ENCODE data around the gene CBFA2T2. TPM values are rescaled to one million over a fixed set of nuclear protein-coding genes. Genes with fewer than 3 reads are reported as not detected.
A peak's percentile ranks its signal among the peaks of the same experiment; 100 is the strongest.

Gene CBFA2T2
- total RNA-seq, 1 donor from 2014 or later, result 58.1 TPM

DNA sequence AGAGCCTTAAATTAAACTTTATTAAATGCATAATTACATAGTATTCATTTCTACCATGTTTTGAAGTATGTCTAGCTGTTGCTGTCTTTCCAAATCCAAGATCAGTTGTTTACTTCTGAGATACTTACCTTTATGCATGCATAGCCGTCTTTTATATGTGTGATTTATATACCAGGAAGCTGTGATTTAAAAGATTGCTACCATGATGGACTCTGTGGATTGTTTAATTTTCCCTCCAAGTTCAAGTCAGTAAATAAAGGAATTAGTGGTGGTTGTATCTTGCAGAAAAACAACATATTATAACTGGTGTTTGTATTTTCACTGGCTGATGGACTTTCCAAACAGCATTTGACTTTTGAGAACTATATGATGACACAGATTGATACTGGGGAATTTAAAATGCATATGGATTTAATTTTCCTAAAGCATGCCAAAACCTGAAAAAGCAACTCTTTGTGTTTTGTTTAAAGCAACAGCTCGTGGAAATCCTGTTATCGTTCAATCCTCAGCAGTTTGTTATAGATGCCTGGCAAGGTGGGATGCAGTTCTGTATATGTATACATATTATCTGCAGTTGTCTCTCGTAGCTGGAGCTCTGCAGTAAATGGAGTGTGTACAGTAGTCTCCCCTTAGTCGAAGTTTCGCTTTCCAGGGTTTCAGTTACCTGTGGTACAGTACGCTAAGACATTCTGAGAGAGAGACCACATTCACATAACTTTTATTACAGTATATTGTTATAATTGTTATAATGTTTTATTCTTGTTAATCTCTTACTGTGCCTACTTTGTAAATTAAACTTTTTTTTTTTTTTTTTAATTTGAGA, 77.1 kb downstream of the CBFA2T2 start:
- Mint-ChIP-seq H3K4me3 (ENCODE audit: low read depth) (no peak overlapping the region), H3K27me3 (no peaks in the 10 kb centered on the region), H3K36me3 (ENCODE audit: insufficient read depth) (no peaks in the 10 kb centered on the region), H3K27ac (peak overlapping the region; percentile 4), H3K4me1 (ENCODE audit: low read depth) (peaks cover 40% of the 10 kb centered on the region), H3K9me3 (ENCODE audit: low read depth) (no peaks in the 10 kb centered on the region)
- TF ChIP-seq, protein P1, sequence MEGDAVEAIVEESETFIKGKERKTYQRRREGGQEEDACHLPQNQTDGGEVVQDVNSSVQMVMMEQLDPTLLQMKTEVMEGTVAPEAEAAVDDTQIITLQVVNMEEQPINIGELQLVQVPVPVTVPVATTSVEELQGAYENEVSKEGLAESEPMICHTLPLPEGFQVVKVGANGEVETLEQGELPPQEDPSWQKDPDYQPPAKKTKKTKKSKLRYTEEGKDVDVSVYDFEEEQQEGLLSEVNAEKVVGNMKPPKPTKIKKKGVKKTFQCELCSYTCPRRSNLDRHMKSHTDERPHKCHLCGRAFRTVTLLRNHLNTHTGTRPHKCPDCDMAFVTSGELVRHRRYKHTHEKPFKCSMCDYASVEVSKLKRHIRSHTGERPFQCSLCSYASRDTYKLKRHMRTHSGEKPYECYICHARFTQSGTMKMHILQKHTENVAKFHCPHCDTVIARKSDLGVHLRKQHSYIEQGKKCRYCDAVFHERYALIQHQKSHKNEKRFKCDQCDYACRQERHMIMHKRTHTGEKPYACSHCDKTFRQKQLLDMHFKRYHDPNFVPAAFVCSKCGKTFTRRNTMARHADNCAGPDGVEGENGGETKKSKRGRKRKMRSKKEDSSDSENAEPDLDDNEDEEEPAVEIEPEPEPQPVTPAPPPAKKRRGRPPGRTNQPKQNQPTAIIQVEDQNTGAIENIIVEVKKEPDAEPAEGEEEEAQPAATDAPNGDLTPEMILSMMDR (IDR thresholded peaks at IDR 0.05; ENCODE audit: unreplicated experiment), result no peak
- no peak for DNase-seq (ENCODE audit: low spot score, unreplicated experiment)

DNA sequence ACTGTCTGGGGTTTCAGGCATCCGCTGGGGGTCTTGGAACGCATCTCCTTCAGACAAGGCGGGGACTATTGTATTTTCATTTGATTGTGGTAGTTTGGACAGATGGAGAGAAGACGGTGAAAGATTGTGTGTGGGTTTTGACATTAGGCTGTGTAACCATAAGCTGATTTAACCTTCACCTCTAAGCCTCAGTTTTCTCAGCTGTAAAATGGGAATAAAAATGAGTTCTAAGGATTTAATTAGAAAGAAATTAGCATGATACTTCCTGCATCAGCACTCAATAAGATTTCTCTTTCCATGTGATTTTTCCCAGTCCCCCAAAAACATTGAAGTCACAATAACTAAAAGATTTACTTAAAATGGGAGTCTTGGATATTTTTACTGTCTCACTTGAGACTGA, 78.1 kb downstream of the CBFA2T2 start:
- H3K4me1 Mint-ChIP-seq (ENCODE audit: low read depth), result peaks cover 35% of the 10 kb centered on the region
- H3K9me3 Mint-ChIP-seq (ENCODE audit: low read depth), result no peaks in the 10 kb centered on the region
- H3K27ac Mint-ChIP-seq, result peak overlapping the region; percentile 73
- TF ChIP-seq, protein P1 (IDR thresholded peaks at IDR 0.05; ENCODE audit: unreplicated experiment), result no peak
- no peak for DNase-seq (ENCODE audit: low spot score, unreplicated experiment)
- no peaks in the 10 kb centered on the region for H3K27me3 Mint-ChIP-seq
- H3K4me3 Mint-ChIP-seq (ENCODE audit: low read depth), result no peak overlapping the region
- no peaks in the 10 kb centered on the region for H3K36me3 Mint-ChIP-seq (ENCODE audit: insufficient read depth)

DNA sequence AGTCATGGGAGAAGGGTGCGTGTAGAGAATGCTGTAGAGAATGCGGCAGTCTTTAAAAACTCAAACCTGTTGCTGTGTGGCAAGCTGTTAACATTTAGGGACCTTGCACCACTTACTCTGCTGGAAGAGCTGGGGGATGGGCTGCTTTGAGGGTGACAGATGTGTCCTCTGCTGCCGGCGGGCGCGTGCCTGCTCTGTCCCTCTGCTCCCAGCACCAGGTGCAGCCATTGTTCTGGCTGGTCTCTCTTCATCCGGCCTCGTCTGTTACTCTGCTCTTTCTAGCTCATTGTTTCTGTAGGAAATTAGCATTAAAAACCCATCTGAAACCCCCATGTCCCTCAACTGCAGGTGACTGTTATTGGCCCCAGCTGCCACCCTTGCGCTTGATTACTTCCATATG, 78.5 kb downstream of the CBFA2T2 start:
- H3K9me3 Mint-ChIP-seq (ENCODE audit: low read depth), result no peaks in the 10 kb centered on the region
- no peaks in the 10 kb centered on the region for H3K36me3 Mint-ChIP-seq (ENCODE audit: insufficient read depth)
- H3K27me3 Mint-ChIP-seq, result no peaks in the 10 kb centered on the region
- TF ChIP-seq, protein P1 (IDR thresholded peaks at IDR 0.05; ENCODE audit: unreplicated experiment), result no peak
- DNase-seq (ENCODE audit: low spot score, unreplicated experiment), result peak; percentile 19
- H3K4me1 Mint-ChIP-seq (ENCODE audit: low read depth), result peaks cover 35% of the 10 kb centered on the region
- peak overlapping the region; percentile 80 for H3K27ac Mint-ChIP-seq
- peak overlapping the region; percentile 17 for H3K4me3 Mint-ChIP-seq (ENCODE audit: low read depth)

DNA sequence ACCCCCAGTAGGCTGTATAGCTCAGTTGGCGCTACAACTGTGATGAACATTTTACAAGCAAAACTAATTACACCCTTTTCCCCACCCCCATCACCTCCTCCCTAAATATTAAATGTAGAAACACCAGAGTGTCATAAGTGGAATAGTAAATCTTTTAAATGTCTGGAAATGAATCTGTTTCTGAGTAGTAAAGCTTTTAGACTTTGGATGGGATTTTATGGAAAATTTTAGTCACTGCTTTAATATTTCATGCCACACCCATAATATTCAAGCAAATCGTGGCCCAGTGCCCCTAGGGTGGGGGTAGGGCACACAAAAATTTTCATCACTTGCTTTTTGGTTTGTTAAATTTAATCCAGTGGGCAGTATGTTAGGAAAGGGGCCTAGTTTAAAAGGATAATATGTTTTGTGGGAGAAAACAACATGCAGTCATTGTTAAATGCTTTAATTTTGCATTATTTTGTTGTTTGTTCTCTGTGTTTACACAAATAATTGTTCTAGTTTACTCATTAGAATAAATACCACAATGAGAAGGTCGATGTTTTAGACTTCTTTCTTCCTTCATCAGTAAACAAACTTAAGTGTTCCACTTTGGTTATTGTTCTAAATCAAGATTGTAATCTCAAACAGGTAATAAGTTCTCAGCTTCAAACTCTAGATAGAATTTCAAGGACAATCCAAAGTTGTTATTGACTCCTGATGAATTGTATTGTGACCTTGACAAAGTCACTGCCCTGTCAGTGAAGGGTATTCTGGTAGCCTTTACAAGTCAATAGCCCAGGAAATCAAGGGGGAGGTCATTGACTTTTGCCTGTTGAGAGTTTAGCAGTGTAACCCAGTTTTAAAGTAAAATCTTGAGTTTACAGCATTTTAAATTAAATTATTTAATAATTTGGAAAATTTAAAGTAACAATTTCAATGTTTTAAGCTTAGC, 79.2 kb downstream of the CBFA2T2 start:
- Mint-ChIP-seq H3K9me3 (ENCODE audit: low read depth) (no peaks in the 10 kb centered on the region), H3K27ac (peak overlapping the region; percentile 80), H3K36me3 (ENCODE audit: insufficient read depth) (no peaks in the 10 kb centered on the region), H3K4me1 (ENCODE audit: low read depth) (peaks cover 35% of the 10 kb centered on the region), H3K4me3 (ENCODE audit: low read depth) (no peak overlapping the region), H3K27me3 (no peaks in the 10 kb centered on the region)
- DNase-seq (ENCODE audit: low spot score, unreplicated experiment), result no peak
- TF ChIP-seq, protein P1 (IDR thresholded peaks at IDR 0.05; ENCODE audit: unreplicated experiment), result no peak

DNA sequence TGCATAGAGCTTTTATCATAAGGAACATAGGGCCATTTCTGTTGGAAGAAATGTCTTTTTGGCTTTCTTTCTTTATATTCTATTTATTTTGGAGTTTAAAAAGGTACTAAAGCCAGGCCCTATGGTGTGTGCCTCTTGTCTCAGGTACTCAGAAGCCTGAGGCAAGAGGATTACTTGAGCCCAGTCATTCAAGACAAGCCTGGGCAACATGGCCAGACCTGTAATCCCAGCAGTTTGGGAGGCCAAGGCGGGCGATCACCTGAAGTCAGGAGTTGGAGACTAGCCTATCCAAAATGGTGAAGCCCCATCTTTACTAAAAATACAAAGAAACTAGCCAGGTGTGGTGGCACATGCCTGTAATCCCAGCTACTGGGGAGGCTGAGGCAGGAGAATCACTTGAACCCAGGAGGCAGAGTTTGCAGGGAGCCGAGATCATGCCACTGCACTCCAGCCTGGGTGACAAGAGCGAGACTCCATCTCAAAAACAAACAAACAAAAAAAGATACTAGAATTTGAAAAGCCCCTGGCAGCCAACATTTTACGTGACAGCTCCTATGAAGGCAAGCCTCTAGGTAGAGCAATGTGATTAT, 80.0 kb downstream of the CBFA2T2 start:
- H3K4me3 Mint-ChIP-seq (ENCODE audit: low read depth), result no peak overlapping the region
- DNase-seq (ENCODE audit: low spot score, unreplicated experiment), result no peak
- peaks cover 36% of the 10 kb centered on the region for H3K4me1 Mint-ChIP-seq (ENCODE audit: low read depth)
- H3K9me3 Mint-ChIP-seq (ENCODE audit: low read depth), result no peaks in the 10 kb centered on the region
- TF ChIP-seq, protein P1 (IDR thresholded peaks at IDR 0.05; ENCODE audit: unreplicated experiment), result no peak
- no peaks in the 10 kb centered on the region for H3K36me3 Mint-ChIP-seq (ENCODE audit: insufficient read depth)
- H3K27me3 Mint-ChIP-seq, result no peaks in the 10 kb centered on the region
- peak overlapping the region; percentile 4 for H3K27ac Mint-ChIP-seq
